Breast epithelium (tissue), 4 donors: ENCODE data around the gene MMP3. TPM values are rescaled to one million over a fixed set of nuclear protein-coding genes. Genes with fewer than 3 reads are reported as not detected.

Experiments used
- DNase-seq, 2 donors: peaks; one replicate each; pipeline ENCODE4 v3.0.0-alpha.2; 2019; ENCODE audit warnings: low spot score in 2 of 2
- H3K27ac ChIP-seq, 2 donors: fragments of 200-600 bp; sonication (generic) in 1 of 2; one replicate each; pipeline ENCODE4 v1.5.1; 2016 to 2019; ENCODE audit warnings: mild to moderate bottlenecking in 1 of 2
- H3K27me3 ChIP-seq, 2 donors: fragments of 200-600 bp; sonication (generic) in 1 of 2; one replicate each; pipeline versions ENCODE4 v1.5.1 to v1.6.0; 2017 to 2019; ENCODE audit warnings: control low read depth in 1 of 2, mild to moderate bottlenecking in 1 of 2
- H3K36me3 ChIP-seq: fragments of 200-600 bp; one replicate; pipeline ENCODE4 v1.5.1; 2019
- H3K4me1 ChIP-seq, 2 donors: fragments of 200-600 bp; sonication (generic); one replicate each; pipeline ENCODE4 v1.5.1; 2016 to 2019; ENCODE audit warnings: control low read depth in 1 of 2
- H3K4me3 ChIP-seq, 3 donors: fragments of 200-600 bp; sonication (generic); 1 replicate in 2 of 3; 2 replicates in 1 of 3; pipeline ENCODE4 v1.5.1; 2016 to 2019; ENCODE audit warnings: mild to moderate bottlenecking in 3 of 3, moderate library complexity in 2 of 3
- H3K9me3 ChIP-seq, 2 donors: fragments of 200-600 bp; sonication (generic) in 1 of 2; one replicate each; pipeline ENCODE4 v1.5.1; 2016 to 2019; ENCODE audit warnings: control low read depth in 1 of 2
- CTCF ChIP-seq, 3 donors: fragments of 450-650 bp; IDR thresholded peaks; one replicate each; pipeline ENCODE4 v1.5.1; 2016 to 2017; ENCODE audit warnings: antibody characterized with exemption in 3 of 3, mild to moderate bottlenecking in 3 of 3, moderate library complexity in 3 of 3
- POLR2A ChIP-seq: fragments of 450-650 bp; IDR thresholded peaks from one replicate; pipeline ENCODE4 v1.6.1; 2016; ENCODE audit warnings: antibody characterized with exemption, mild to moderate bottlenecking, moderate library complexity
- POLR2AphosphoS5 ChIP-seq, 3 donors: sonication (generic); formaldehyde crosslinking; IDR thresholded peaks; one replicate each; pipeline ENCODE4 v1.6.1; 2017; ENCODE audit warnings: antibody characterized with exemption in 3 of 3
- intact Hi-C: fragments of 100-400 bp; cut with DNase I; formaldehyde crosslinking; loops from one replicate; pipeline ENCODE4 v1.15.1; 2023; ENCODE audit warnings: low total_unique reads
- total RNA-seq, 3 donors: library from RNA; depleted of rRNA; stranded (reverse); fragments of >200 nt; gene quantifications; one replicate each; pipeline ENCODE4 v1.1.0, GENCODE V29; 2016

The MMP3 gene
- total RNA-seq, 3 donors from 2014 or later, result 11.0 to 63.4 (median 23.9) TPM

GRCh38 chr11:102836290-102836875, 7.0 kb downstream of the MMP3 start:
- H3K4me3 ChIP-seq, result no peak overlapping the region

GRCh38 chr11:102833731-102834130, 9.7 kb downstream of the MMP3 start:
- no peak for DNase-seq
- no peak for TF ChIP-seq POLR2AphosphoS5 (IDR thresholded peaks at IDR 0.05)
- no peak for TF ChIP-seq POLR2A
- TF ChIP-seq CTCF (IDR thresholded peaks at IDR 0.05), result no peak
- H3K4me3 ChIP-seq, result peak overlapping the region in 2 of 3 donors; percentile 19 to 40
- no peaks in the 10 kb centered on the region for H3K36me3 ChIP-seq
- no peak overlapping the region for H3K27ac ChIP-seq
- no peaks in the 10 kb centered on the region for H3K4me1 ChIP-seq
- H3K9me3 ChIP-seq, result no peaks in the 10 kb centered on the region
- intact Hi-C loops, result no loop called here
- H3K27me3 ChIP-seq, result no peaks in the 10 kb centered on the region

More at GRCh38 chr11:102836290-102836875, 7.0 kb downstream of the MMP3 start:
- Histone ChIP-seq H3K27me3 (no peaks in the 10 kb centered on the region), H3K9me3 (no peaks in the 10 kb centered on the region), H3K4me1 (no peaks in the 10 kb centered on the region), H3K36me3 (no peaks in the 10 kb centered on the region), H3K27ac (peak overlapping the region in 1 of 2 donors; percentile 32)
- intact Hi-C loops, result no loop called here
- peak in 1 of 2 donors; percentile 64 for DNase-seq
- TF ChIP-seq POLR2A (no peak), CTCF (IDR thresholded peaks at IDR 0.05) (no peak), POLR2AphosphoS5 (IDR thresholded peaks at IDR 0.05) (no peak)

- Histone ChIP-seq H3K27ac (peak overlapping the region in 1 of 2 donors; percentile 12), H3K27me3 (no peaks in the 10 kb centered on the region), H3K36me3 (no peaks in the 10 kb centered on the region), H3K4me1 (no peaks in the 10 kb centered on the region), H3K4me3 (peak overlapping the region in 2 of 3 donors; percentile 40 to 56), H3K9me3 (no peaks in the 10 kb centered on the region)
- intact Hi-C loops, result no loop called here
- TF ChIP-seq POLR2AphosphoS5 (IDR thresholded peaks at IDR 0.05) (no peak), CTCF (IDR thresholded peaks at IDR 0.05) (no peak), POLR2A (no peak)
- DNase-seq, result no peak
These were observed 10.8 kb downstream of the MMP3 start for GRCh38 chr11:102832612-102833011.

- peak overlapping the region; percentile 45 to 67 for H3K27ac ChIP-seq
- peak overlapping the region; percentile 22 to 56 (median 40) for H3K4me3 ChIP-seq
- no peaks in the 10 kb centered on the region for H3K4me1 ChIP-seq
- intact Hi-C loops, result no loop called here
- no peak for TF ChIP-seq POLR2AphosphoS5 (IDR thresholded peaks at IDR 0.05)
- no peak for TF ChIP-seq POLR2A
- peak in 2 of 3 donors; percentile 13 to 27 for TF ChIP-seq CTCF (IDR thresholded peaks at IDR 0.05)
- H3K27me3 ChIP-seq, result no peaks in the 10 kb centered on the region
- no peaks in the 10 kb centered on the region for H3K9me3 ChIP-seq
- peak in 1 of 2 donors; percentile 26 for DNase-seq
- no peaks in the 10 kb centered on the region for H3K36me3 ChIP-seq
These were observed 11.6 kb downstream of the MMP3 start for GRCh38 chr11:102831489-102832440.

- TF ChIP-seq POLR2A (no peak), POLR2AphosphoS5 (IDR thresholded peaks at IDR 0.05) (no peak), CTCF (IDR thresholded peaks at IDR 0.05) (no peak)
- Histone ChIP-seq H3K4me1 (no peaks in the 10 kb centered on the region), H3K27me3 (no peaks in the 10 kb centered on the region), H3K4me3 (peak overlapping the region in 2 of 3 donors; percentile 40 to 56), H3K36me3 (no peaks in the 10 kb centered on the region), H3K27ac (no peak overlapping the region), H3K9me3 (peaks cover 0 to 2% of the 10 kb centered on the region in 2 donors)
- intact Hi-C loops, result no loop called here
- no peak for DNase-seq
These were observed 12.3 kb downstream of the MMP3 start for GRCh38 chr11:102831128-102831488.
